ENCODE data around the gene NRSN1. TPM values are rescaled to one million over a fixed set of nuclear protein-coding genes. Genes with fewer than 3 reads are reported as not detected.

The NRSN1 gene
- total RNA-seq, 1 experiment from 2014 or later = not detected

DNA sequence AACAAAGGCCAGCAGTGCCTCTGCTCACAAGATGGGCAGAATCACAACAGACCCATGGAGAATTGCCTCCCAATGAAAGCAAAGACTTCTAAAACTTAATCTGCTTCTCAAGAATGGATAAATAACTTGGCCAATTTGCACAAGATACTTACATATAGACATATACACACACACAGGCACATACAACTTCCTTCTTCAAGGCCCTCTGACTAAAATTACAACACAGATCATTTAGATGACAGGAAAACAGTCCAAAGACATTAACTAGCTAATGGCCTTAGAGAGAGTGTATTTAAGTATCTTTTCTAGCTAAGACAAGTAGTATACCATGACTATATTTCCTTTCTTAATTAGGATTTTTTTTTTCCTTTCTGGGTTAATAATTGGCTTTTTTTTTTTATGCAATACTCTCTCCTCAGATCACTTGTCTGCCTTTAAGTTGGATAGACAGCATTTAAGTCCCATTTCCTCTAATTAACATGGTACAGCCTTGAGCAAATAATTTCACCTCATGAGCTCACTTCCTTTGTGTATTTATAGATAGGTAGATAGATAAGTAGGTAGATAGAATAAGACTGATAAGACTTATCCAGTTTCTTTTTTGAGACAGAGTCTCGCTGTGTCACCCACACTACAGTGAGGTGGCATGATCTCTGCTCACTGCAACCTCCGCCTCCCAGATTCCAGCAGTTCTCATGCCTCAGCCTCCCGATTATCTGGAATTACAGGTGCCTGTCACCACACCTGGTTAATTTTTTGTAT is 70.0 kb downstream of the NRSN1 start:
- no peak for DNase-seq (ENCODE audit: low read depth in 1 of 2, low spot score in 2 of 2)
- no peaks in the 10 kb centered on the region for H3K36me3 ChIP-seq
- no peak overlapping the region for H3K4me3 ChIP-seq
- no peak overlapping the region for H3K27ac ChIP-seq
- H3K4me1 ChIP-seq (replicated peaks) = no peaks in the 10 kb centered on the region
- H3K27me3 ChIP-seq (replicated peaks) = no peaks in the 10 kb centered on the region
- no peaks in the 10 kb centered on the region; the same call in 1 of the 2 replicates for H3K9me3 ChIP-seq (replicated peaks)

Other genes with a start within 250 kb of the NRSN1 start
- 0.08 TPM in 1 of 2 replicates, not detected in the other for gene DCDC2, start 231.8 kb downstream of the NRSN1 start, total RNA-seq (2014; rRNA removed; shearing (Covaris generic))

All from SJSA1 (cell line).